NCI-H82 (cell line): ENCODE data around the gene UNG.
"Not testable (repeated sequence)": the region's sequence is repeated elsewhere in the genome, so short reads cannot be mapped to it uniquely, and the experiment has no call there.

Source experiments
- DNase-seq: peaks from one replicate; lab custom pipeline; 2025; lab: John Stamatoyannopoulos, UW

The UNG gene

DNA sequence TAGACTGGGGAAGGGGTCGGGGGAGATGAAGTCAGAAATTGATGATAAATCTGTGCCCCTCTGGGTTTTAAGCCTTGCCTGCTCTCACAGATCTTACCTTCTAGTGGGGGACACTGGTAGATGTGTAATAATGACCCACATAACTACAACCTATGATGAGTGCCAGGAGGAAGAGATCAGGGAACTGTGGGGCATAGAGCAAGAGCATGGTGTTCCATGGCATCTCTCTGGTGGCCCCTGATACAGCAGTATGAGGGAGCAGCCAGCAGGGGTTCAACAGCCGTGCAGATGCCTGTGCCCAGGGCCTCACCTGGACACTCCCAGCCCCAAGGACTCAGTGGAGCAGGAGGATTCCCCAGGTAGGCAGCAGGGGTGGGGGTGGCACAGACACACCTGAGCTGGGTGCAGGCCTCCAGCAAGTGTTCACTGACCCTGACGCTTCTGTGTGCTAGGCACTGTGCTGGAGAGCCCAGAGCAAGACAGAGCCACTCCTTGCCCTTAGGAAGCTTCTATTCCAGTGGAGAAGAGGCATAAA is 24.0 kb downstream of the UNG start:
- no peak for DNase-seq

DNA sequence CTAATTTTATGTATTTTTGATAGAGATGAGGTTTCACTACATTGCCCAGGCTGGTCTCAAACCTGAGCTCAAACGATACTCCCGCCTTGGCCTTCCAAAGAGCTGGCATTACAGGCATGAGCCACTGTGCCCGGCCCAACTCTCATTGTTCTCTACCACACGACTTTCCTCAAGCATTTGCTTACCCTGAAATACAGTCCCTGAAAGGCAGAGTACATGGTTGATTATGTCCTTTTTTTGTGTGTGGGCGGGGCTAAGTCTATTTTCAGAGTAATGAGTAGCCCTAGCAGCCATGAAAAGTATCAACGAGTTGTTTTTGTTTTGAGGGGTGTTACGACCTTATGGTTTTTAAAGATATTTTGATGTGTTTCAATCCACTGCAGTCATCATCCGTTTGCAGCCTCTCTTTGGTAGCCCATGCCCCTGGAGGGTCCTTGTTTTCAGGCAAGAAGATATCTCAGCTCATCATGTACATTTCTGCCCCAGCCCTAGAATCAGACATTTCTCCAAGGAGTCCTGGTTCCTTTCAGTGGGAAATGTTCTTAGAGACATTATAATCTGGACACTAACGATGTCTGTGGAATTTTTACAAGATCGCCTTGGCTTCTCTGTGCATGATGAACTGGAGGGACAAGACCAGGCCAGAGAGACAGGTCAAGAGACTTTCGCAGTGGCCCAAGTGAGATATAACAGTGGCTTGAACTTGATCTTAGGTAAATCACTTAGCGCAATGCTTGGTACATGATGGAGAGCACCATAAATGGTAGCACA is 27.7 kb downstream of the UNG start:
- DNase-seq = no peak

DNA sequence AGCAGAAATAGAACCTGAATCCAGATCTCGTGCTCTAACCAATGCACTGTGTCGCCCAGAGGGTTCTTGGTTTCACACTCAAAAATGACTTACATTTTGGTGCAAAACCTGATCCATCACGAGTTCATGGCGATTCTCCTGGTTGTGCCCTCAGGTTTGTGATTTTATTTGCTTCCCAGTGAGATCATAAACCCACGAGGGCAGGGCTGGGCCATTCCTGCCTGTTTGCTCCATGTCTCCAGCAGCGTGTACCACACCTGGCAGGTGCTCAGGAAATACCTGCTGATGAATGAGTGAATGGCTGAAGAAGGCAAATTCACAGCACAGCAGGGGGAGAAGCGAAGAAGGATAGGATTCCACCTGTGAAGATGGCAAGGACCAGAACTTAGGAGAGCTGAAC is 28.4 kb downstream of the UNG start:
- no peak for DNase-seq

DNA sequence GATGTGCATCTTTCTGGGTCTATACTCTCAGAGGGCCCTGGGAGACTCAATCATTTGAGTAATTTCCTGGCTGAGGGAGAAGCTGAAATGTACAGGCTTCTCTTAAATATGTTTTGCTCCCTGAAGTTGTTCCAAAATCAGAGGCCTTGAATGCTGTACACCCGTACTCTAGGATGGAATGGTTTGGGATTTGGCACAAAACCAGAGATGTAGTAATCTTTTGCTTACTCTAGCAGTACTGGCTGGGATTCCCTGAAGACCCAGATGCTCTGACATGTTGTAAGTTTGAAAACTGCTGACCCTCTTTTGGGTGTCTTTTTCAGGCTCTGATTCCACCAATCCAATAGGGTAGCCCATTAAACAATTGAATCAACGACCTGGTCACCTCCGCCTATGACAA is 29.4 kb downstream of the UNG start:
- no peak for DNase-seq

DNA sequence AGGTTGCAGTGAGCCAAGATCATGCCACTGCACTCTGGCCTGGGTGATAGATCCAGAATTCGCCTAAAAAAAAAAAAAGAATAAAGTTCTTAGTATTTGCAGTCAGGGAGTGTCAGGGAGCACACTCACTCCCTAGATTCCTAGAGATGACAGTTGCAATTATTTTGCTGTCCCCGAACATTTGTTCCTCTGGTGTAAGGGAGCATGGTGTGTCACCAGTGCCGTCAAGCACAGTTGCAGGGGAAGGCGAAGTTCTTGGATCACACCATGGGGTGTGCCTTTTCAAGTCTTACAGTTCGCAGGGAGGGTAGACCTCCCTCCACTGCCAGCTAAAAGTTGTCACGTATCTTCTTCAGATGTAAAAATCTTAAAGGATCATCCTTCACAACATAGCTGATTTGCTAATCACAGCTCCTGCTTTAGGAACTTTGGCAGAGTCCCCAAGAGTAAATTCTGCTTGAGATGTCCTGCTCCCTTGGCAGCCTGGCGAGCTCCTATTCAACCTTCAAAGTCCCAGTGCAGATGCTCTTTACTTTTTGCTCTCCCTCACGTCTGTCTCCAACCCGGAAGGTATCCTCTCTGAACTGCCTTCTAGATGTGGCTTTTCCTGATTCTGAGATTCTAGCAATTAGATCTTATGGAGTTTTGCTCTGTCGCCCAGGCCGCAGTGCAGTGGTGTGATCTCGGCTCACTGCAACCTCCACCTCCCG is 30.3 kb downstream of the UNG start:
- no peak for DNase-seq

DNA sequence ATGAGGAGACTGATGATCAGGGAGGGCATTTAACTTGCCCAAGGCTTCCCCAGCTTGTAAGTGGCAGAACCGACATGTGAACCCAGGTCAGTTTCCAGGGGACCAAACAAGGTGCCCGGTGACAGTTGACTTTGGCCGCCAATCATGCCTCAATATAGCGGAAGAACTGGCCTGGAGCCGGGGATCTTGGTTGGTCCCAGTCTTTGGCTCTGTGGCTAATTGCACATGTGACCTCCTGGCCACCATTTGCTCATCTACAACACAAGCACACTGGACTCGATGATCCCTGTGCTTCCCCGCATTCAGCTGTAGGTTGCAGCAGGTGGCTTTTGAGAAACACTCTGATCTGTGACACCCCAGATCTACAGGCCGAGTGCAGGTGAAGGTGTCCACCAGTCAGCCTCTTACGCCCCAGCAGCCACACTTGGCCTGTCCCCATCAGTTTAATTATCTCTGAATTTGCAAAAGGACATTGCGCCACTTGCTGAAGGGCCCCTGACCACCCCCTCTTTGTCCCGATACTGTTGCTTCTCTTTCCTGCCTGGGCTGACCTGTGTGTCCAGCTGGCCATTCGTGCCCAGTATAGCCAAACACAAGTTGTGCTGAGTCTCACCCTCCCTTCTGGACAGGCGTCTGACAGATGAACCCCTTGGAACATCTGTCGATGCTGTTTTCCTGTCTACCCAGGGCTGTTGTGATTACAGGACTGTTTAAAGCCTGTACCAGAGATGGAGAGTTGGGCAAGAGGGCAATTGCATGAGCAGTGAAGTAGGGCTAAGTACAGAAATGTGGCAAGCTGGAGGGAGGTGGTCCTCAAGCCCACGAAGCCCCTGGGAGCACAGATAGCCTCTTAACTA is 33.1 kb downstream of the UNG start:
- DNase-seq = peak; percentile 47

DNA sequence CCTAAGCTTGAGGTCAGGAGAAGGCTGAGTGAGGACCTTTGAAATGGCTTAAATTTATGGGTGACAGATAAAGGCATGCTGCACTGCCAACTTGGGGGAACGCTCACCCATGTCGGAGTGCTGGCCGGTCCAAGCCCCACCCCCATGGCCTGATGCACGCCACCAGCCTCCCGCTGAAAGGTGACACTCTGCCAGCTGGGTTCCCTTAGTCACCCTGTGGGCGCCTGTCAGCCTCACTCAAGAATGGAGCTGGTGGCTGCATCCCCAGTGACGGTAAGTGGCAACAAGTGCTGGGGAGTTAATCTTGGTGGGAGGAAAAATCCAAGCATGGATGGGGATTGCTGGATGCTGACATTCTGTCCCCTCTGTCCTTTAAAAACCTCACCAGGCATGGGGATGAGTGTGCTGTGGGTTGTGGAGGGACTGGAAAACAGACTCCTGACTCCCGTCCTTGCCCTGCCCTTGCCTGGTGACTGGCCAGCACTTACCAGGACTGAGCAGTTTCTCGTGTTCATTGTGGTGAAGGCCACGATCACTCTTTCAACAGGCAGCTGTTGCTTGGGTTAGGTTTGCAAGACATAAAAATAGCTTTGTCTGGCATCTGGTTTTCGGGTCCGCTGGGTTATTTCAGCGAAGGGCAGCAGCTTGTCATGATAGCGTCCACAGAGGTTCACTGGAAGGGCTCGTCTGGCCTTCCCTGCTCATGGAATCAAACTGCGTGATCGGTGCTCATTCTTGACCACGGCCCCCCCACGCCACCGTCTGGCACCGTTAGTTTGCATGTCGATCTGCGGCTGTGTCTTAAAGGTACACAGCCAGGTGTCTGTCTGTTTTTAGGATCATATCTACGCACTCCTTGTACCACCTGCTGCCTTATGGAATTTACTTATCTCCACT is 34.0 kb downstream of the UNG start:
- peak; percentile 21 for DNase-seq

DNA sequence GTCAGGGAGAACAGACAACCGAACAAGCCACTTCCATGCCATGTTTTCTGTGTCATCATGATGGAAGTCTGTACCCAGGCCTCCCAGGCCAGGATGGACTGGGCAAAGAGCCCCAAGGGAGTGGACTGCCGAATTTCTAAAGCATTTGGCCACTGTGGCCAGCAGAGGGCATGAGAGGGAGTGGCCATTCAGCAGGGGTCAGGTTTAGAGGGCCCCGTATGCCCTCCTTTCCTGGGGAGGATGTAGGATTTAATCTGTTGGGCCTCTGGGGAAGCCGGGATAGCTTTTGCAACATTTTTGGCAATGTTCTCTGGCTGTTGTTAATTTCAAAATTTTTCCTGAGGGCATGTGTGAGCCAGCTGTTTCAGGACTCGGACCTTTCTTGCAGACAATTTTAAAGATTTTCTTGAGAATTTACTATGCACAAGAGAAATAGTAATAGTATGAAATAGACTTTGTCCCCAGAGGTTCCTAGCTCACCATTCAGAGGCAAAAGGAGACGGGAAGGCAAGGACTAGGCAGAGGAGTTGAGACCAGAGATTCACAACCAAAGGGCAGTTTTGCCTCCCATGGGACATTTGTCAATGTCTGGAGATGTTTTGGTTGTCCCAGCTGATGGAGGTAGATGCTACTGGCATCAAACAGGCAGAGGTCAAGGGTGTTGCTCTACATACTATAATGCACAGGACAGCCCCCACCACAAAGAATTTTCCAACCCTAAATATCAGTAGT is 37.0 kb downstream of the UNG start:
- peak; percentile 31 for DNase-seq

DNA sequence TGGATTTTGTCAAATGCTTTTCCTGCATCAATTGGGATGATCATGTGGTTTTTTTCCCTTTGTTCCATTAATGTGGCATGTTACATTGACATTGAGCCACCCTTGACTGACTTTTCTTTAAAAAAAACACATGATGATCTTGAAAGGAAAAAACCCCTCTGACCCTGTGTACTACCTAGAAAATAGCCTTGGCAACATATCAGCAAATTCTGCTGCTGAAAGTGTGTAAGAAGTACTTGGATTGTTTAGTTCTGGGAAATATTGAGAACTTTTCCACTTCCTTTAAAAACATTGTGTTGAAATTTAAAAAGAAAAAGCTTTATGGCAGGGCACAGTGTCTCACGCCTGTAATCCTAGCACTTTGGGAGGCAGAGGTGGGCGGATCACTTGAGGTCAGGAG is 39.7 kb downstream of the UNG start:
- DNase-seq = no peak

DNA sequence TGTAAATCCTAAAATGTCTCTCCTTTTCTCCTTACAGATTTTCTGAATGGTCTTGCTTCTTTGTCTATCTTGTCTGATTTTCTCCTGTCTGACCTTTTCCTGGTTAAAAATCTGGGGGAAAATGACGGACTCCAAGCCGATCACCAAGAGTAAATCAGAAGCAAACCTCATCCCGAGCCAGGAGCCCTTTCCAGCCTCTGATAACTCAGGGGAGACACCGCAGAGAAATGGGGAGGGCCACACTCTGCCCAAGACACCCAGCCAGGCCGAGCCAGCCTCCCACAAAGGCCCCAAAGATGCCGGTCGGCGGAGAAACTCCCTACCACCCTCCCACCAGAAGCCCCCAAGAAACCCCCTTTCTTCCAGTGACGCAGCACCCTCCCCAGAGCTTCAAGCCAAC is 42.0 kb downstream of the UNG start:
- DNase-seq = no peak

DNA sequence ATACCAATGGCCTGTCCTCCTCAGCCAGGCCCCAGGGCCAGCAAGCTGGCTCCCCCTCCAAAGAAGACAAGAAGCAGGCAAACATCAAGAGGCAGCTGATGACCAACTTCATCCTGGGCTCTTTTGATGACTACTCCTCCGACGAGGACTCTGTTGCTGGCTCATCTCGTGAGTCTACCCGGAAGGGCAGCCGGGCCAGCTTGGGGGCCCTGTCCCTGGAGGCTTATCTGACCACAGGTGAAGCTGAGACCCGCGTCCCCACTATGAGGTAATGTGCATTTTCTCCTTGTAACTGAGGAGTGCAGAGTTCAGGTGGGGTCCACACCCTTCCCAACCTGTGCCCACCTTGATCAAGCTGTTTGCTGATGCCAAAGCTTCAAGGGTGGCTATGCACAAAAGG is 42.4 kb downstream of the UNG start:
- no peak for DNase-seq

DNA sequence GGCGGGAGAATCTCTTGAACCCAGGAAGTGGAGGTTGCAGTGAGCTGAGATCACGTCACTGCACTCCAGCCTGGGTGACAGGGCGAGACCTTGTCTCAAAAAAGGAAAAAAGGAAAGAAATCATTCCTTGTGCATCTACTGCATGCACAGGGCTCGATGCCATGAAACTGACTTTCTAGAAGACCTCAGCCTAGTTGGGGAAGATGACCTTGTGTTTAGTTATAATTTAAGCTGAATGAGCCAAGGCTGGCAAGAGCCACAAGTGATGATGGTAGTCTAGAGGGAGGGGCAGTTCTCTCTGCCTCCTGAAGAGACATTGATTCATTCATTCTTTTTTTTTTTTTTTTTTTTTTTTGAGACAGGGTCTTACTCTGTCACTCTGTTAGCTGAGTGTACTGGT is 43.2 kb downstream of the UNG start:
- DNase-seq = no peak

DNA sequence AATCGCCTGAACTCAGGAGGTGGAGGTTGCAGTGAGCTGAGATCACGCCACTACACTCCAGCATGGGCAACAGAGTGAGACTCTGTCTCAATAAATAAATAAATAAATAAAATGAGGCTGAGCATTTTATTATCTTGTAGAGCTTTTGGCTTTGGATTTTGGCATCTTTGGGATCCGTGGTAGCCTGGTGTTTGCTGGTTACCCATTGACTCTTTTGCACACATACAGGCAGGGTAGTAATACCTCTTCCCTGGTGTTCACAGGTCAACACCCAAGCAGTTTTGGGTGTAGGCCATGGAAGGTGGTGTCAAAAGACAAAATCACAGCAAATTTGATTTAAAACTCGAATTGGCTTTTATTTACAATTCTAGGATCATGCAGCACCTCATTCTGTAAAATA is 46.8 kb downstream of the UNG start:
- DNase-seq = no peak

DNA sequence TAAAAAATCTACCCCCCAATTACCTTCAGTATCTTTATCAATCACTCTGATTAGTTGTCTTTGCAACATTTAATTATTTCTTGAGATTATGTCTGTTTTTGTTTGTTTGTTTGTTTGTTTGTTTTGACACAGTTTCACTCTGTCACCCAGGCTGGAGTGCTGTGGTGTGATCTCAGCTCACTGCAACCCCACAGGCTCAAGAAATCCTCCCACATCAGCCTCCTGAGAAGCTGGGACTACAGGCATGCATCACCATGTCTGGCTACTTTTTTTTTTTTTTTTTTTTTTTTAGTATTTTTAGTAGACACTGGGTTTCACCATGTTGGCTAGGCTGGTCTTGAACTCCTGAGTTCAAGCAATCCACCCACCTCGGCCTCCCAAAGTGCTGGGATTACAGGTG is 49.7 kb downstream of the UNG start:
- not testable (repeated sequence) for DNase-seq

DNA sequence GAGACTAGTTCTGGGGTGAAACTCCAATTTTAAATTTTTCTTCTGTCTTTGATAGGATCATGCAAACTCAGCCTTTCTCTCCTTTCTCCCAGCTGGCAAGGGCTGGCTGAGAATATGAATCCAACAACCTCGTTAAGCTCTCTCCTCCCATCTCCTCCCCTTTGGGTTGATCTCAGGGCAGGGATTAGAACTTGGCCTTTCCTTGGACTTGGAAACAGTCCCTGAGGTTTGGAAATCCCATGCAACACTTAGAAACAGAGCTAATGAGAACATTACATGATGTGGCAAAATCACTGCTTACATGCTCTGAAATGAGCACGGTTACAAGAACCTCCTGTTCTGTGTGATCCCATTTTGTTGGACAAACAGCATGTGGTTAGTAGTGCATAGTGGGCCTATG is 50.6 kb downstream of the UNG start:
- peak; percentile 57 for DNase-seq

DNA sequence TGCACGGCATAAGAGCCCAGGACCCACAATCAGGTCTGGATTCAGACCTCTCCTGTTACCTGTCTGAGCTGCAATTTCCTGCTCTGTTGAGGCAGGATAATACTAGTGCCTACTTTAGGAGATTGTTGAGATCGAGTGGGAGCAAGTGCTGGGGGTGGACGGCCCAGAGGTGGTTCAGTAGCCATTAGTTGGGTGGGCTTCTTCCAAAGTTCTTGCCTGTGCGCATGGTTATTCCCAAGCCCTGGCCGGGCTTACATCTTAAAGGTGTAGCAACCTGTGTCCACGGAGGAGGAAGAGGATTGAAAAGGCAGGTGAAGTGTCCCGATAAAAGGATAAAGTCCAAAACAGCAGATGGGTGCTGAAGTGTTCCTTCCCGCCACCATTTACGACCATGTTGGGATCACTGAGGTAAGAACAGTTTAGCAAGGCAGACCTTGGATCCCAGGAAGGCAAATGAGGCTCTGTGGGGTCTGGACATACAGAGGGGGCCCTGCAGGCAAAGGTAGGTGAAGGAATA is 52.8 kb downstream of the UNG start:
- DNase-seq = no peak

DNA sequence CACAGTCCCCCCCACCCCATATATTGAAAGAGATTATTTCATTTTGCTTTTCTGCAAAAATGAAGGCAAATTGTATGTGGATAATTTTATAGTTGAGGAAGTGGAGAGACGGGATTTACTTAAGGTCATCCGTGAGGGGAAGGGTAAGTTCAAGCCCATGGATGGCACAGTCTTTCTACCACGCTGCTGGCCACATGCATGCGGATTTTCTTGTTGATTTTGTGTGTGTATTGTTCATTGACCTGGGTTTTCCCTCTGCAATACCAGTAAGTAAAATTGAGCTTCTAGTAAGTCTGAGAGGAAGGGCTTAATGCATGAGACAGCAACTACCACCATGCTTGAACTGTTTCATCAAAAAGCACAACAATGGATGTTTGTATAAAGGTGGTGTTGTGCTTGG is 54.1 kb downstream of the UNG start:
- DNase-seq = no peak

DNA sequence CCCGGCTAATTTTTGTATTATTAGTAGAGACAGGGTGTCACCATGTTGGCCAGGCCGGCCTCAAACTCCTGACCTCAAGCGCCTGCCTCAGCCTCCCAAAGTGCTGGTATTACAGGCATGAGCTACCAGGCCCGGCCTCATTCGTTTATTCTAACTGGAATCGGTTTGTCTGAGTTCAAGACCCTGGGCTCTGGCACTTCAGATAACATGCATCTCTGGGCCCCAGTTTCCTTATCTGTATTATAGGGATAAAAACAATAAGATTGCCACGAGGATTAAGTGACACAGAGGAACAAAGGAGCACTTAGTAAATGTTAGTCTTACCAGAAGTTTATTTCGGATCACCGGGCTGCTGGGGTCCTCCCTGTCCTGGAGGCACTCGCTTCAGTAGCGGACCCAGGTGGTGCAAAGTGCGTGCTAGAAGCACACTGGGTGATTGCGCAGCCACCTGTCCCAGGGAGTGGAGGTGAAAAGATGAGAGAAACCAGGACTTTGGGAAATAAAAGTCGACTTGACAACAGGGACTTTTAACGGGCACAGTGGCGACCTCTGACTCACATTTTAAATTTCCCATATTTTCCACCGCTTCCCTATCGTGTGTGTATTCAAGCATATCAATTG is 56.5 kb downstream of the UNG start:
- peak; percentile 25 for DNase-seq

DNA sequence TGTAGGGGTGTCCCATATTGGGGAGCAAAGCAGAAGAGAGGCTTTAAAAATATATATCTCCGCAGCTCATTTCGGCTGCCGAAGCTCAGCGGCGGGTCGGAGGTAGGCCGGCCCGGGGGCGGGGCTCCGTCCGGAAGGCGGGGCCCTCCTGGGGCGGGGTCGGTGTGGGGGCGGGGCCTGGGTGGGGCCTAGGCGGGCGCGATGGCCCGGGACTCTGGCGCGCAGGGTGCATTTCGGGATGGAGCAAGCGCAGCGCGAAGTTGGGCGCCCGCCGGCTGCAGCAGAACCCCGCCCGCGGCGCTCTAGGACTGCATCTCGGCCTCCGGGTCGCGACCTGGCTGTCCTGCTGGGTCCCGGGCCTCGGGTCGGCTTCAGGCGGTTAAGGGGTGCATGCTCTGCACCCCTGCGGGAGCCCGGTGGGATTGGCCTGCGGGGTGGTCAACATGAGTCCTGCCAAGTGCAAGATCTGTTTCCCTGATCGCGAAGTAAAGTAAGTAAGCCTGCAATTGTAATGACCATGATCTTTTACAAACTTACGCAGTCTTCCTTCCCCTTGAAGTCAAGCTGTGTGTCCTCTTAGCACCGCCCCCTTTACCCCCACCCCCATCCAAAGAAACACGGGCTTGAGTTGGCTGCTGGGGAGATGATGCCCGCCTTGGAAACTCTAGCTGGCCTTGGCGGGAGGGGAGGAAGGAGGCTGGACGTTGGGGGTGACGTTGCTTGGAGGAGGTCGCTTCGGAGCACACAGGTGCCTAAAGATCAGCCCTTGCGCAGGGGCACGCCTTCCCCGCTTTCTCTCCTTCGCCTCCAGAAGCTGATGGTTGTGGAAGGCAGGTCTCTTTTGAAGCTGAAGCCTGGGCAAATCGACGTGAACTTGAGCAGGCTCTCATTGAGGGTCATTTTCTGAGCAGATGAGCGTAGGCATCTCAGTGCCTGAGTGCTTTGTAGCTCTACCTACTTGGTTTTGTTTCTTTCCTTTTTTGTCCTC is 57.3 kb downstream of the UNG start:
- DNase-seq = peak; percentile 92
